Mesenchymal stem cell (in vitro differentiated cells and primary cell): ENCODE data around the gene ABLIM2.

Experiments
- DNase-seq: peaks from one replicate; pipeline ENCODE4 v3.0.0-alpha.2; 2013
- H2AFZ ChIP-seq: one replicate; pipeline ENCODE4 v1.6.1; 2013; ENCODE audit warnings: low read depth, mild to moderate bottlenecking, control low read depth, inconsistent platforms, low read length, moderate library complexity
- H2AK5ac ChIP-seq: 2 replicates; pipeline ENCODE4 v1.6.1; 2013; ENCODE audit warnings: low read length, moderate library complexity, mild to moderate bottlenecking, inconsistent platforms; ENCODE audit not compliant: severe bottlenecking
- H2BK120ac ChIP-seq: one replicate; pipeline ENCODE4 v1.6.1; 2013; ENCODE audit warnings: low read depth, mild to moderate bottlenecking, inconsistent platforms, low read length, moderate library complexity
- H2BK12ac ChIP-seq, 2 experiments: one replicate each; pipeline ENCODE4 v1.6.1; 2013; ENCODE audit warnings: inconsistent platforms in 2 of 2, low read length in 2 of 2, mild to moderate bottlenecking in 2 of 2, moderate library complexity in 2 of 2, control low read depth in 1 of 2
- H2BK15ac ChIP-seq: one replicate; pipeline ENCODE4 v1.6.1; 2013; ENCODE audit warnings: mild to moderate bottlenecking, low read depth, inconsistent platforms; ENCODE audit not compliant: poor library complexity, severe bottlenecking
- H2BK5ac ChIP-seq: 2 replicates; pipeline ENCODE4 v1.6.1; 2013; ENCODE audit warnings: low read depth, mild to moderate bottlenecking, low read length, control low read depth, inconsistent platforms; ENCODE audit not compliant: poor library complexity, severe bottlenecking
- H3K14ac ChIP-seq, 2 experiments: one replicate each; pipeline ENCODE4 v1.6.1; 2013; ENCODE audit warnings: inconsistent platforms in 2 of 2, low read length in 2 of 2, control low read depth in 1 of 2, mild to moderate bottlenecking in 1 of 2, moderate library complexity in 1 of 2
- H3K18ac ChIP-seq, 2 experiments: one replicate each; pipeline ENCODE4 v1.6.1; 2013; ENCODE audit warnings: inconsistent platforms in 2 of 2, low read length in 2 of 2, control low read depth in 1 of 2, low read depth in 1 of 2, mild to moderate bottlenecking in 1 of 2
- H3K23ac ChIP-seq, 2 experiments: one replicate each; pipeline ENCODE4 v1.6.1; 2013; ENCODE audit warnings: inconsistent platforms in 2 of 2, low read length in 2 of 2, mild to moderate bottlenecking in 2 of 2, moderate library complexity in 2 of 2, control low read depth in 1 of 2
- H3K27ac ChIP-seq: 2 replicates; pipeline ENCODE4 v1.5.1; 2013; ENCODE audit warnings: mild to moderate bottlenecking, moderate library complexity, low read length, control low read depth, inconsistent platforms; ENCODE audit not compliant: poor library complexity, severe bottlenecking
- H3K27me3 ChIP-seq, 2 experiments: 2 replicates each; pipeline versions ENCODE4 v1.6.1 to v1.7.0; 2013; ENCODE audit warnings: low read length in 2 of 2, mild to moderate bottlenecking in 2 of 2, moderate library complexity in 2 of 2, control low read depth in 1 of 2, inconsistent platforms in 1 of 2; ENCODE audit not compliant: control insufficient read depth in 1 of 2, insufficient read depth in 1 of 2
- H3K36me3 ChIP-seq, 2 experiments: 2 replicates each; pipeline versions ENCODE4 v1.6.1 to v1.7.0; 2013; ENCODE audit warnings: low read length in 2 of 2, control low read depth in 1 of 2, inconsistent platforms in 1 of 2, low read depth in 1 of 2, mild to moderate bottlenecking in 1 of 2; ENCODE audit not compliant: insufficient read depth in 2 of 2, control insufficient read depth in 1 of 2
- H3K4ac ChIP-seq, 2 experiments: one replicate each; pipeline ENCODE4 v1.6.1; 2013; ENCODE audit warnings: inconsistent platforms in 2 of 2, low read length in 2 of 2, mild to moderate bottlenecking in 2 of 2, moderate library complexity in 2 of 2, control low read depth in 1 of 2, low read depth in 1 of 2
- H3K4me1 ChIP-seq: 2 replicates; pipeline ENCODE4 v1.6.1; 2013; ENCODE audit warnings: low read depth, low read length, control low read depth; ENCODE audit not compliant: control insufficient read depth, insufficient read depth
- H3K4me2 ChIP-seq: 2 replicates; pipeline ENCODE4 v1.6.1; 2013; ENCODE audit warnings: low read length, mild to moderate bottlenecking, inconsistent platforms; ENCODE audit not compliant: poor library complexity, severe bottlenecking
- H3K4me3 ChIP-seq, 2 experiments: 2 replicates each; pipeline versions ENCODE4 v1.5.1 to v1.7.0; 2013; ENCODE audit warnings: low read length in 2 of 2, mild to moderate bottlenecking in 2 of 2, control low read depth in 1 of 2, low read depth in 1 of 2; ENCODE audit not compliant: insufficient read depth in 1 of 2
- H3K79me1 ChIP-seq: replicated peaks from 2 replicates; pipeline ENCODE4 v1.6.1; 2013; ENCODE audit warnings: mild to moderate bottlenecking, control low read depth, low read length, inconsistent platforms; ENCODE audit not compliant: poor library complexity, severe bottlenecking
- H3K9ac ChIP-seq: 2 replicates; pipeline ENCODE4 v1.7.0; 2013; ENCODE audit warnings: mild to moderate bottlenecking, low read length, moderate library complexity
- H3K9me3 ChIP-seq: 2 replicates; pipeline ENCODE4 v1.7.0; 2013; ENCODE audit warnings: mild to moderate bottlenecking, low read length; ENCODE audit not compliant: control insufficient read depth
- H4K8ac ChIP-seq: one replicate; pipeline ENCODE4 v1.6.1; 2013; ENCODE audit warnings: inconsistent platforms, mild to moderate bottlenecking, low read length, moderate library complexity
- H4K91ac ChIP-seq: one replicate; pipeline ENCODE4 v1.6.1; 2013; ENCODE audit warnings: mild to moderate bottlenecking, low read length, inconsistent platforms
- WGBS: methylation state at CpG from one replicate; pipeline ENCODE4 v1.1.7; 2013; ENCODE audit warnings: mixed read lengths; 5-methylcytosine and 5-hydroxymethylcytosine counted together

The ABLIM2 gene

DNA sequence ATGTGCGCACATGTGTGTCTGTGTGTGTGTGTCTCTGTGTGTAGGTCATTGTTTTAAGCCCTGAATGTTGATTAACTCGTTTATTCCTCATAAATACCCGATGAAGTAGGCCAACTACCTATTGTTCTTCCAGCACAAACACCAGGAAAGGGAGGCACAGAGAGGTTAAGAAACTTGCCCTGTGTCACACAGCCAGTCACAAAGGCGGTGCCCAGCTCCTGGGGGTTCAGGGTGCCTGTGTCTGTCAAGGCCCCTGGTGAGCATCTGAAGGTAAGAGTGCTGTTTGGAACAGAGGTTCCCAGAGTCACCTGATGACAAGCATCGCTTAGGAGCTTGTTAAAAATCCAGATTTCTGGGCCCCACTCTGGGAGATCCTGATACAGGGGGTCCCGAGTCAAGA lies 22.5 kb upstream of the ABLIM2 start:
- H4K91ac ChIP-seq, result no peak overlapping the region
- peaks cover 19% of the 10 kb centered on the region for H3K4me1 ChIP-seq
- no peak overlapping the region for H3K9ac ChIP-seq
- no peak overlapping the region for H2AK5ac ChIP-seq
- no peak overlapping the region for H4K8ac ChIP-seq
- no peak overlapping the region for H2AFZ ChIP-seq
- H3K18ac ChIP-seq, result no peak overlapping the region
- no peak overlapping the region for H3K23ac ChIP-seq
- H3K27ac ChIP-seq, result no peak overlapping the region
- no peak overlapping the region for H2BK120ac ChIP-seq
- no peak overlapping the region for H3K4me2 ChIP-seq
- no peaks in the 10 kb centered on the region for H3K36me3 ChIP-seq
- no peak overlapping the region for H3K14ac ChIP-seq
- peaks cover 13 to 32% of the 10 kb centered on the region in 2 experiments for H3K27me3 ChIP-seq
- no peaks in the 10 kb centered on the region for H3K9me3 ChIP-seq
- 98% methylated on average over 4 of the region's 6 CpGs for WGBS
- no peak overlapping the region for H2BK5ac ChIP-seq
- H3K79me1 ChIP-seq, result no peaks in the 10 kb centered on the region
- H3K4me3 ChIP-seq, result no peak overlapping the region
- H2BK12ac ChIP-seq, result no peak overlapping the region
- no peak for DNase-seq
- H2BK15ac ChIP-seq, result no peak overlapping the region
- H3K4ac ChIP-seq, result no peak overlapping the region

DNA sequence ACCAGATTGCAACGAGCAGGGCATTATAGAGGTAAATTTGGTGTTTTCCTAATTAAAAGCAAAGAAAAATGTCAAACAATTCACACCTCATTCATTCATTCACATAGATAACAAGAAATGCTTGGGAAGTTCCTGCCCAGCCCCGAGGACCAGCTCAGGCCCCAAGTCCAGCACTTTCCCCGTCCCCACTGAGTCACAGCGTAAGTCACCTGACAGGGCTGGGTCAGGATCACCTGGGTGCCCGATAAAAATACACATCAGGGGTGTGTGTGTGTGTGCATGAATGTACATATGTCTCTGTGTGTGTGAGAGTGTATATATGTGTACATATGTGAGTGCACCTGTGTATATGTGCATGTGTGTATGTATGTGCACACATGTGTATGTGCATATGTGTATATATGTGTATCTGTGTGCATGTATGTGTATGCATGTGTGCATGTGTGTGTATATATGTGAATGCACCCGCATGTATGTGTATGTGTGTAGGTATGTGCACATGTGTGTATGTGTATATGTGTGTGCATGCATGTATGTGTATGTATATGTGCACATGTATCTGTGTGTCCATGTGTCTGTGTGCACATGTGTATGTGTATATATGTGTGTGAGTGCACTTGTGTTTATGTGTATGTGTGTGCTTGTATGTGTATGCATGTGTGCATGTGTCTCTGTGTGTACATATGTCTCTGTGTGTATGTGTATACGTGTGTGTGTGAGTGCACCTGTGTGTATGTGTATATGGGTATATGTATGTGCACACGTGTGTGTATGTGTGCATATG lies 21.9 kb upstream of the ABLIM2 start:
- Histone ChIP-seq H3K14ac (no peak overlapping the region), H3K23ac (no peak overlapping the region), H3K4me2 (no peak overlapping the region), H3K27ac (no peak overlapping the region), H2BK15ac (no peak overlapping the region), H2AK5ac (no peak overlapping the region), H3K4me3 (no peak overlapping the region), H3K79me1 (no peaks in the 10 kb centered on the region), H2BK5ac (no peak overlapping the region), H4K8ac (no peak overlapping the region), H3K9me3 (no peaks in the 10 kb centered on the region), H3K4ac (no peak overlapping the region), H2BK120ac (no peak overlapping the region), H4K91ac (no peak overlapping the region), H2BK12ac (no peak overlapping the region), H3K9ac (no peak overlapping the region), H3K36me3 (no peaks in the 10 kb centered on the region), H3K18ac (peak overlapping the region in 1 of 2 experiments; percentile 61), H3K4me1 (peaks cover 14% of the 10 kb centered on the region), H3K27me3 (peaks cover 19 to 38% of the 10 kb centered on the region in 2 experiments), H2AFZ (no peak overlapping the region)
- DNase-seq, result no peak
- WGBS, result 90% methylated on average over 7 of the region's 8 CpGs

DNA sequence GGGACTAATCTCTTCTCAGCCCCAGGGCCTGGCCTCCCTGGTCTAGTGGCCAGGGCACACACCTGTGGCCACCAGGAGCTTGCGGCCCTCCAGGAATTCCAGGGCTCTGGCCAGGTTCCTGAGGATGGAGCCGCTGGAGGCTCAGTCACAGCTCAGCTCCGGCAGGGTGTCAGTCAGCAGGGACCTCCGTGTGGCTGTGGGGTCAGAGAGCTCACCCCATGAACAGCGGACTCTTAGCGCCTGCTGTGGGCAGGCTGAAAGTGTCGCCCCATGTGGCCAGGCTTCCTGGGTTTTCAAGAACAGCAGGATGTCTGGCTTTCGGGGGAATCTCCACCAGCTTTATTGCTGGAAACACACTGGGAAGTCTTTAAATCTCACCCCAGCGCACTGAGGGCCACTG lies 21.2 kb upstream of the ABLIM2 start:
- Histone ChIP-seq H3K4me2 (no peak overlapping the region), H3K4me3 (no peak overlapping the region), H2BK120ac (no peak overlapping the region), H3K27me3 (peaks cover 26 to 44% of the 10 kb centered on the region in 2 experiments), H3K14ac (no peak overlapping the region), H2AK5ac (no peak overlapping the region), H3K36me3 (no peaks in the 10 kb centered on the region), H2BK12ac (no peak overlapping the region), H3K27ac (no peak overlapping the region), H4K8ac (no peak overlapping the region), H3K79me1 (no peaks in the 10 kb centered on the region), H2BK5ac (no peak overlapping the region), H3K4ac (no peak overlapping the region), H3K23ac (no peak overlapping the region), H2BK15ac (no peak overlapping the region), H2AFZ (no peak overlapping the region), H3K9ac (no peak overlapping the region), H3K9me3 (no peaks in the 10 kb centered on the region), H4K91ac (no peak overlapping the region), H3K4me1 (peaks cover 14% of the 10 kb centered on the region), H3K18ac (no peak overlapping the region)
- 79% methylated on average over 9 of the region's 9 CpGs for WGBS
- no peak for DNase-seq

DNA sequence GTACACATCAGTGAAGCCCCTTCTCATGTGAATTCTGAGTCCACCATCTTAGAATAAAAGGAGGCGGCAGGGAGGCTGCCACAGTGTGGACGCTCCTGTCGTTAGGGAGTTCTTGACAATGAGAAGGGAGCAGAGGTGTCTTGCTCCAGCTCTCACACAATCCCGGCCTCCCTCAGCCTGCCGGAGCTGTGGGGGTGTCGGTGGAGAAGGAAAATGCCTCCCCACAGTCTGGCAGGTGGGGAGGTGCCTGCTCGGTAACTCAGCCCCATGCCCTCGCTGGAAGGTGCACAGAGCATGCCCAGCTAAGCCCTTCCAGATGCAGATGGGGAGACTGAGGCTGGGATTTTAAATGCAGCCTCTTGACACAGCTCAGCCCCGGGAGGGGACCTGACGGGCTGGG lies 20.5 kb upstream of the ABLIM2 start:
- 85% methylated on average over 10 of the region's 10 CpGs for WGBS
- H2AFZ ChIP-seq, result no peak overlapping the region
- H3K9ac ChIP-seq, result no peak overlapping the region
- H3K4me2 ChIP-seq, result no peak overlapping the region
- no peaks in the 10 kb centered on the region for H3K79me1 ChIP-seq
- H2BK15ac ChIP-seq, result no peak overlapping the region
- no peak overlapping the region for H3K18ac ChIP-seq
- H3K23ac ChIP-seq, result no peak overlapping the region
- H3K27me3 ChIP-seq, result peaks cover 28 to 46% of the 10 kb centered on the region in 2 experiments
- no peak overlapping the region for H3K4me3 ChIP-seq
- no peaks in the 10 kb centered on the region for H3K9me3 ChIP-seq
- H3K4me1 ChIP-seq, result peaks cover 14% of the 10 kb centered on the region
- no peak overlapping the region for H4K91ac ChIP-seq
- no peak overlapping the region for H3K27ac ChIP-seq
- no peaks in the 10 kb centered on the region for H3K36me3 ChIP-seq
- no peak overlapping the region for H3K4ac ChIP-seq
- H2BK5ac ChIP-seq, result no peak overlapping the region
- DNase-seq, result no peak
- no peak overlapping the region for H2AK5ac ChIP-seq
- H2BK12ac ChIP-seq, result no peak overlapping the region
- H2BK120ac ChIP-seq, result no peak overlapping the region
- no peak overlapping the region for H4K8ac ChIP-seq
- H3K14ac ChIP-seq, result peak overlapping the region in 1 of 2 experiments; percentile 57
